ENCODE measurements around the gene PCBP2.

PCBP2 gene

GRCh38 chr12:53489242-53489864 lies 37.5 kb downstream of the PCBP2 start:
- H3K9ac ChIP-seq (ENCODE audit: low read depth, low read length), result no peak overlapping the region
- no peaks in the 10 kb centered on the region for H3K27me3 ChIP-seq (ENCODE audit: control insufficient read depth, insufficient read depth, low read length)
- no peak overlapping the region for H3K4me3 ChIP-seq (ENCODE audit: low read depth, low read length)
- H3K4me1 ChIP-seq (ENCODE audit: control insufficient read depth, insufficient read depth, low read length), result peaks cover 8% of the 10 kb centered on the region
- H3K36me3 ChIP-seq (ENCODE audit: control insufficient read depth, insufficient read depth, low read length), result peaks cover 18% of the 10 kb centered on the region
- H3K9me3 ChIP-seq (ENCODE audit: control insufficient read depth, insufficient read depth, low read length), result no peaks in the 10 kb centered on the region

- H3K36me3 ChIP-seq (ENCODE audit: control insufficient read depth, insufficient read depth, low read length), result no peaks in the 10 kb centered on the region
- H3K27me3 ChIP-seq (ENCODE audit: control insufficient read depth, insufficient read depth, low read length), result no peaks in the 10 kb centered on the region
- peaks cover 16% of the 10 kb centered on the region for H3K4me1 ChIP-seq (ENCODE audit: control insufficient read depth, insufficient read depth, low read length)
- no peaks in the 10 kb centered on the region for H3K9me3 ChIP-seq (ENCODE audit: control insufficient read depth, insufficient read depth, low read length)
- H3K4me3 ChIP-seq (ENCODE audit: low read depth, low read length), result peak overlapping the region; percentile 56
- peak overlapping the region; percentile 49 for H3K9ac ChIP-seq (ENCODE audit: low read depth, low read length)
These were observed 40.3 kb downstream of the PCBP2 start for GRCh38 chr12:53492188-53492587.

GRCh38 chr12:53492830-53493609 lies 41.1 kb downstream of the PCBP2 start:
- Histone ChIP-seq H3K4me1 (ENCODE audit: control insufficient read depth, insufficient read depth, low read length) (peaks cover 20% of the 10 kb centered on the region), H3K36me3 (ENCODE audit: control insufficient read depth, insufficient read depth, low read length) (no peaks in the 10 kb centered on the region), H3K9me3 (ENCODE audit: control insufficient read depth, insufficient read depth, low read length) (no peaks in the 10 kb centered on the region), H3K4me3 (ENCODE audit: low read depth, low read length) (peak overlapping the region; percentile 65), H3K27me3 (ENCODE audit: control insufficient read depth, insufficient read depth, low read length) (no peaks in the 10 kb centered on the region), H3K9ac (ENCODE audit: low read depth, low read length) (peak overlapping the region; percentile 51)

- Histone ChIP-seq H3K27me3 (ENCODE audit: control insufficient read depth, insufficient read depth, low read length) (no peaks in the 10 kb centered on the region), H3K4me3 (ENCODE audit: low read depth, low read length) (peak overlapping the region; percentile 65), H3K9me3 (ENCODE audit: control insufficient read depth, insufficient read depth, low read length) (no peaks in the 10 kb centered on the region), H3K36me3 (ENCODE audit: control insufficient read depth, insufficient read depth, low read length) (no peaks in the 10 kb centered on the region), H3K4me1 (ENCODE audit: control insufficient read depth, insufficient read depth, low read length) (peaks cover 26% of the 10 kb centered on the region), H3K9ac (ENCODE audit: low read depth, low read length) (peak overlapping the region; percentile 51)
These were observed 41.9 kb downstream of the PCBP2 start for GRCh38 chr12:53493610-53494391.

GRCh38 chr12:53495903-53496751 lies 44.2 kb downstream of the PCBP2 start:
- no peaks in the 10 kb centered on the region for H3K9me3 ChIP-seq (ENCODE audit: control insufficient read depth, insufficient read depth, low read length)
- H3K27me3 ChIP-seq (ENCODE audit: control insufficient read depth, insufficient read depth, low read length), result no peaks in the 10 kb centered on the region
- H3K4me1 ChIP-seq (ENCODE audit: control insufficient read depth, insufficient read depth, low read length), result peaks cover 28% of the 10 kb centered on the region
- no peaks in the 10 kb centered on the region for H3K36me3 ChIP-seq (ENCODE audit: control insufficient read depth, insufficient read depth, low read length)
- peak overlapping the region; percentile 26 for H3K9ac ChIP-seq (ENCODE audit: low read depth, low read length)
- no peak overlapping the region for H3K4me3 ChIP-seq (ENCODE audit: low read depth, low read length)

- no peak overlapping the region for H3K9ac ChIP-seq (ENCODE audit: low read depth, low read length)
These were observed 44.8 kb downstream of the PCBP2 start for GRCh38 chr12:53496752-53497032.

GRCh38 chr12:53497461-53497860 lies 45.6 kb downstream of the PCBP2 start:
- Histone ChIP-seq H3K36me3 (ENCODE audit: control insufficient read depth, insufficient read depth, low read length) (no peaks in the 10 kb centered on the region), H3K27me3 (ENCODE audit: control insufficient read depth, insufficient read depth, low read length) (no peaks in the 10 kb centered on the region), H3K4me1 (ENCODE audit: control insufficient read depth, insufficient read depth, low read length) (peaks cover 30% of the 10 kb centered on the region), H3K4me3 (ENCODE audit: low read depth, low read length) (no peak overlapping the region), H3K9ac (ENCODE audit: low read depth, low read length) (no peak overlapping the region), H3K9me3 (ENCODE audit: control insufficient read depth, insufficient read depth, low read length) (no peaks in the 10 kb centered on the region)

More at GRCh38 chr12:53496752-53497032, 44.8 kb downstream of the PCBP2 start:
- no peaks in the 10 kb centered on the region for H3K27me3 ChIP-seq (ENCODE audit: control insufficient read depth, insufficient read depth, low read length)
- no peak overlapping the region for H3K4me3 ChIP-seq (ENCODE audit: low read depth, low read length)
- H3K9me3 ChIP-seq (ENCODE audit: control insufficient read depth, insufficient read depth, low read length), result no peaks in the 10 kb centered on the region
- H3K4me1 ChIP-seq (ENCODE audit: control insufficient read depth, insufficient read depth, low read length), result peaks cover 30% of the 10 kb centered on the region
- no peaks in the 10 kb centered on the region for H3K36me3 ChIP-seq (ENCODE audit: control insufficient read depth, insufficient read depth, low read length)

- H3K27me3 ChIP-seq (ENCODE audit: control insufficient read depth, insufficient read depth, low read length), result no peaks in the 10 kb centered on the region
- H3K36me3 ChIP-seq (ENCODE audit: control insufficient read depth, insufficient read depth, low read length), result peaks cover under 1% of the 10 kb centered on the region
- peaks cover 30% of the 10 kb centered on the region for H3K4me1 ChIP-seq (ENCODE audit: control insufficient read depth, insufficient read depth, low read length)
- no peak overlapping the region for H3K9ac ChIP-seq (ENCODE audit: low read depth, low read length)
- H3K9me3 ChIP-seq (ENCODE audit: control insufficient read depth, insufficient read depth, low read length), result no peaks in the 10 kb centered on the region
- peak overlapping the region; percentile 88 for H3K4me3 ChIP-seq (ENCODE audit: low read depth, low read length)
These were observed 46.3 kb downstream of the PCBP2 start for GRCh38 chr12:53498235-53498630.

- Histone ChIP-seq H3K27me3 (ENCODE audit: control insufficient read depth, insufficient read depth, low read length) (no peaks in the 10 kb centered on the region), H3K4me1 (ENCODE audit: control insufficient read depth, insufficient read depth, low read length) (peaks cover 23% of the 10 kb centered on the region), H3K9me3 (ENCODE audit: control insufficient read depth, insufficient read depth, low read length) (no peaks in the 10 kb centered on the region), H3K9ac (ENCODE audit: low read depth, low read length) (peak within 1 kb of the TSS; percentile 50), H3K36me3 (ENCODE audit: control insufficient read depth, insufficient read depth, low read length) (peaks cover 10% of the 10 kb centered on the region), H3K4me3 (ENCODE audit: low read depth, low read length) (peak within 1 kb of the TSS; percentile 88)
These were observed 47.6 kb downstream of the PCBP2 start, which contains the start of gene MAP3K12 for GRCh38 chr12:53499266-53500141. Gene MAP3K12, minus strand, starts transcription at chr12:53499458. Its CDS starts 12,067 bp downstream, at chr12:53487391.

- Histone ChIP-seq H3K27me3 (ENCODE audit: control insufficient read depth, insufficient read depth, low read length) (no peaks in the 10 kb centered on the region), H3K9ac (ENCODE audit: low read depth, low read length) (no peak overlapping the region), H3K36me3 (ENCODE audit: control insufficient read depth, insufficient read depth, low read length) (peaks cover 18% of the 10 kb centered on the region), H3K4me3 (ENCODE audit: low read depth, low read length) (peak overlapping the region; percentile 88), H3K9me3 (ENCODE audit: control insufficient read depth, insufficient read depth, low read length) (no peaks in the 10 kb centered on the region), H3K4me1 (ENCODE audit: control insufficient read depth, insufficient read depth, low read length) (peaks cover 23% of the 10 kb centered on the region)
These were observed 48.4 kb downstream of the PCBP2 start for GRCh38 chr12:53500142-53500775.
